GM23338 (cell line): ENCODE measurements around the gene GOLT1A.

Experiments
- CREB1 ChIP-seq: fragments of 250-450 bp; sonication (Bioruptor Pico); IDR thresholded peaks from 2 replicates; pipeline ENCODE4 v1.5.0; 2020; ENCODE audit warnings: low read depth, mild to moderate bottlenecking, moderate library complexity
- EZH2 ChIP-seq: fragments of 200-600 bp; sonication (generic); IDR thresholded peaks from one replicate; pipeline ENCODE4 v1.8.0; 2017; ENCODE audit warnings: antibody characterized with exemption, mild to moderate bottlenecking, low read depth; ENCODE audit not compliant: unreplicated experiment
- EZH2phosphoT487 ChIP-seq: fragments of 200-600 bp; sonication (generic); IDR thresholded peaks from one replicate; pipeline ENCODE4 v1.8.1; 2018; ENCODE audit warnings: antibody characterized with exemption; ENCODE audit not compliant: unreplicated experiment
- JUNB ChIP-seq: IDR thresholded peaks from one replicate; pipeline ENCODE4 v1.6.1; 2016; ENCODE audit warnings: antibody characterized with exemption; ENCODE audit not compliant: unreplicated experiment
- POLR2AphosphoS5 ChIP-seq: IDR thresholded peaks from 2 replicates; pipeline ENCODE4 v1.6.1; 2016; ENCODE audit warnings: antibody characterized with exemption, low read depth
- TF ChIP-seq, protein P1 (sequence below), 2 experiments: fragments of 200-600 bp in 1 of 2; sonication (generic) in 1 of 2; conservative IDR thresholded peaks; 2 replicates each; pipeline versions ENCODE4 v1.5.1 to v1.6.1; 2016 to 2017; ENCODE audit warnings: antibody characterized with exemption in 2 of 2, low read depth in 2 of 2, mild to moderate bottlenecking in 2 of 2, moderate library complexity in 1 of 2
- TF ChIP-seq, protein P2 (sequence below): IDR thresholded peaks from one replicate; pipeline ENCODE4 v1.6.1; 2018; ENCODE audit warnings: antibody characterized with exemption; ENCODE audit not compliant: unreplicated experiment

DNA sequence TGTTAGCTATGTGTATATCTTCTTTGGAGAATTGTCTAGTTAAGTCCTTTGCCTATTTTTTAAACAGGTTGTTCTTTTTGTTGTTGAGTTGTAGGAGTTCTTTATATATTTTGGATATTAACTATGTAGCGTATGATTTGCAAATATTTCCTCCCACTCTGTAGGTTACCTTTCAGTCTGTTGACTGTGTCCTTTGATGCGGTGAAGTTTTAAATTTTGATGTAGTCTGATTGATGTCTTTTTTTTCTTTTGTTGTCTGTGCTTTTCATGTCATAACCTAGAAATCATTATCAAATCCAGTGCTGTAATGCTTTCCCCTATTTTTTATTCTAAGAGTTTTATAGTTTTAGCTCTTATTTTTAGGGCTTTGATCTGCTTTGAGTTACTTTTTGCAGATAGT lies 8.8 kb downstream of the GOLT1A start:
- TF ChIP-seq, protein P1, sequence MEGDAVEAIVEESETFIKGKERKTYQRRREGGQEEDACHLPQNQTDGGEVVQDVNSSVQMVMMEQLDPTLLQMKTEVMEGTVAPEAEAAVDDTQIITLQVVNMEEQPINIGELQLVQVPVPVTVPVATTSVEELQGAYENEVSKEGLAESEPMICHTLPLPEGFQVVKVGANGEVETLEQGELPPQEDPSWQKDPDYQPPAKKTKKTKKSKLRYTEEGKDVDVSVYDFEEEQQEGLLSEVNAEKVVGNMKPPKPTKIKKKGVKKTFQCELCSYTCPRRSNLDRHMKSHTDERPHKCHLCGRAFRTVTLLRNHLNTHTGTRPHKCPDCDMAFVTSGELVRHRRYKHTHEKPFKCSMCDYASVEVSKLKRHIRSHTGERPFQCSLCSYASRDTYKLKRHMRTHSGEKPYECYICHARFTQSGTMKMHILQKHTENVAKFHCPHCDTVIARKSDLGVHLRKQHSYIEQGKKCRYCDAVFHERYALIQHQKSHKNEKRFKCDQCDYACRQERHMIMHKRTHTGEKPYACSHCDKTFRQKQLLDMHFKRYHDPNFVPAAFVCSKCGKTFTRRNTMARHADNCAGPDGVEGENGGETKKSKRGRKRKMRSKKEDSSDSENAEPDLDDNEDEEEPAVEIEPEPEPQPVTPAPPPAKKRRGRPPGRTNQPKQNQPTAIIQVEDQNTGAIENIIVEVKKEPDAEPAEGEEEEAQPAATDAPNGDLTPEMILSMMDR (conservative IDR thresholded peaks at IDR 0.05; ENCODE audit: low read depth in 2 of 2): no peak
- TF ChIP-seq EZH2: no peak
- TF ChIP-seq JUNB: no peak
- no peak for TF ChIP-seq CREB1 (CRISPR knock-in tag)
- TF ChIP-seq POLR2AphosphoS5: no peak
- no peak for TF ChIP-seq EZH2phosphoT487
- TF ChIP-seq, protein P2, sequence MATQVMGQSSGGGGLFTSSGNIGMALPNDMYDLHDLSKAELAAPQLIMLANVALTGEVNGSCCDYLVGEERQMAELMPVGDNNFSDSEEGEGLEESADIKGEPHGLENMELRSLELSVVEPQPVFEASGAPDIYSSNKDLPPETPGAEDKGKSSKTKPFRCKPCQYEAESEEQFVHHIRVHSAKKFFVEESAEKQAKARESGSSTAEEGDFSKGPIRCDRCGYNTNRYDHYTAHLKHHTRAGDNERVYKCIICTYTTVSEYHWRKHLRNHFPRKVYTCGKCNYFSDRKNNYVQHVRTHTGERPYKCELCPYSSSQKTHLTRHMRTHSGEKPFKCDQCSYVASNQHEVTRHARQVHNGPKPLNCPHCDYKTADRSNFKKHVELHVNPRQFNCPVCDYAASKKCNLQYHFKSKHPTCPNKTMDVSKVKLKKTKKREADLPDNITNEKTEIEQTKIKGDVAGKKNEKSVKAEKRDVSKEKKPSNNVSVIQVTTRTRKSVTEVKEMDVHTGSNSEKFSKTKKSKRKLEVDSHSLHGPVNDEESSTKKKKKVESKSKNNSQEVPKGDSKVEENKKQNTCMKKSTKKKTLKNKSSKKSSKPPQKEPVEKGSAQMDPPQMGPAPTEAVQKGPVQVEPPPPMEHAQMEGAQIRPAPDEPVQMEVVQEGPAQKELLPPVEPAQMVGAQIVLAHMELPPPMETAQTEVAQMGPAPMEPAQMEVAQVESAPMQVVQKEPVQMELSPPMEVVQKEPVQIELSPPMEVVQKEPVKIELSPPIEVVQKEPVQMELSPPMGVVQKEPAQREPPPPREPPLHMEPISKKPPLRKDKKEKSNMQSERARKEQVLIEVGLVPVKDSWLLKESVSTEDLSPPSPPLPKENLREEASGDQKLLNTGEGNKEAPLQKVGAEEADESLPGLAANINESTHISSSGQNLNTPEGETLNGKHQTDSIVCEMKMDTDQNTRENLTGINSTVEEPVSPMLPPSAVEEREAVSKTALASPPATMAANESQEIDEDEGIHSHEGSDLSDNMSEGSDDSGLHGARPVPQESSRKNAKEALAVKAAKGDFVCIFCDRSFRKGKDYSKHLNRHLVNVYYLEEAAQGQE: no peak
